H1 (cell line): ENCODE results near the gene ALDH1A2. TPM values are rescaled to one million over a fixed set of nuclear protein-coding genes. Genes with fewer than 3 reads are reported as not detected.

Source experiments
- CTCF ChIA-PET: fragments of 300-600 bp; sonication (Branson Sonifier 250); formaldehyde crosslinking; loops from one replicate; lab custom pipeline; 2021; ENCODE audit not compliant: partially characterized antibody; lab: Charles Lee
- POLR2A ChIA-PET: fragments of 300-600 bp; sonication (Branson Sonifier 250); formaldehyde crosslinking; loops from one replicate; lab custom pipeline; 2021; ENCODE audit warnings: inconsistent platforms; ENCODE audit not compliant: partially characterized antibody; lab: Charles Lee
- DNase-seq, 2 experiments: peaks; one replicate each; pipeline versions ENCODE4 v3.0.0 to v3.0.0-alpha.2; 2010 to 2022; ENCODE audit warnings: low spot score in 2 of 2, low read depth in 1 of 2, mixed read lengths in 1 of 2
- FAIRE-seq: peaks from 2 replicates; lab custom pipeline; 2011; peaks lifted over from hg19 to GRCh38; lab: Jason Lieb, UNC
- H2AFZ ChIP-seq: 2 replicates; pipeline ENCODE4 v1.8.1; 2012; ENCODE audit warnings: low read length, inconsistent platforms
- H2AK5ac ChIP-seq: 2 replicates; pipeline ENCODE4 v1.6.1; 2013; ENCODE audit warnings: low read depth, low read length
- H2BK120ac ChIP-seq: replicated peaks from 2 replicates; pipeline ENCODE3; 2013; ENCODE audit warnings: low read depth, low read length, inconsistent platforms
- H2BK12ac ChIP-seq: 2 replicates; pipeline ENCODE4 v1.6.1; 2013; ENCODE audit warnings: low read depth, low read length
- H2BK15ac ChIP-seq: 2 replicates; pipeline ENCODE4 v1.6.1; 2013; ENCODE audit warnings: low read length
- H2BK20ac ChIP-seq: 2 replicates; pipeline ENCODE4 v1.6.1; 2013; ENCODE audit warnings: low read length
- H2BK5ac ChIP-seq: 2 replicates; pipeline ENCODE4 v1.6.1; 2013; ENCODE audit warnings: low read depth, low read length
- H3K14ac ChIP-seq: 2 replicates; pipeline ENCODE4 v1.6.1; 2013; ENCODE audit warnings: inconsistent platforms; ENCODE audit not compliant: insufficient read length
- H3K18ac ChIP-seq: 2 replicates; pipeline ENCODE4 v1.6.1; 2013; ENCODE audit warnings: low read length; ENCODE audit errors: extremely low read depth
- H3K23ac ChIP-seq: 2 replicates; pipeline ENCODE4 v1.6.1; 2013; ENCODE audit warnings: inconsistent platforms; ENCODE audit not compliant: insufficient read length
- H3K23me2 ChIP-seq: 2 replicates; pipeline ENCODE4 v1.6.1; 2013; ENCODE audit warnings: low read depth, low read length
- H3K27ac ChIP-seq: 2 replicates; pipeline ENCODE4 v1.6.1; 2011; ENCODE audit warnings: low read depth, low read length, inconsistent platforms
- H3K27me3 ChIP-seq, 4 experiments: replicated peaks in 1 of 4; 1 replicate in 1 of 4; 2 replicates in 3 of 4; pipeline versions ENCODE4 v1.6.1 to v1.8.1; 2011 to 2013; ENCODE audit warnings: low read length in 3 of 4, mild to moderate bottlenecking in 3 of 4, inconsistent platforms in 2 of 4, mixed read lengths in 2 of 4, moderate library complexity in 1 of 4; ENCODE audit not compliant: control insufficient read depth in 3 of 4, insufficient read depth in 3 of 4; ENCODE audit errors: extremely low read depth in 1 of 4
- H3K36me3 ChIP-seq, 4 experiments: 2 replicates each; pipeline versions ENCODE4 v1.6.1 to v1.8.1; 2011 to 2013; ENCODE audit warnings: mild to moderate bottlenecking in 4 of 4, low read length in 3 of 4, moderate library complexity in 2 of 4, control low read depth in 1 of 4, inconsistent platforms in 1 of 4; ENCODE audit not compliant: insufficient read depth in 4 of 4, control insufficient read depth in 2 of 4
- H3K4ac ChIP-seq: replicated peaks from 2 replicates; pipeline ENCODE3; 2013; ENCODE audit warnings: low read length, low read depth, mixed read lengths, inconsistent platforms; ENCODE audit not compliant: insufficient read length
- H3K4me1 ChIP-seq, 4 experiments: replicated peaks in 1 of 4; 1 replicate in 1 of 4; 2 replicates in 3 of 4; pipeline versions ENCODE4 v1.6.1 to v1.8.1; 2011 to 2013; ENCODE audit warnings: low read length in 3 of 4, inconsistent platforms in 2 of 4, mixed read lengths in 1 of 4; ENCODE audit not compliant: insufficient read depth in 4 of 4, control insufficient read depth in 3 of 4
- H3K4me2 ChIP-seq, 2 experiments: 2 replicates each; pipeline versions ENCODE4 v1.6.1 to v1.8.1; 2011 to 2013; ENCODE audit warnings: low read depth in 2 of 2, low read length in 2 of 2, control low read depth in 1 of 2, inconsistent platforms in 1 of 2, mild to moderate bottlenecking in 1 of 2; ENCODE audit not compliant: insufficient read depth in 1 of 2
- H3K4me3 ChIP-seq, 4 experiments: fragments of 200-600, 300-600 bp in 1 of 4; sonication (generic), shearing (Covaris generic), sonication (Bioruptor Twin) in 1 of 4; 2 replicates each; pipeline versions ENCODE4 v1.5.1 to v1.8.1; 2011 to 2016; ENCODE audit warnings: low read length in 4 of 4, low read depth in 3 of 4, control low read depth in 2 of 4, inconsistent platforms in 2 of 4, mild to moderate bottlenecking in 2 of 4, mixed read lengths in 1 of 4, moderate library complexity in 1 of 4; ENCODE audit not compliant: insufficient read depth in 2 of 4; ENCODE audit errors: extremely low read depth in 1 of 4
- H3K56ac ChIP-seq: replicated peaks from 2 replicates; pipeline ENCODE3; 2013; ENCODE audit warnings: low read depth, mild to moderate bottlenecking, mixed read lengths, low read length, inconsistent platforms; ENCODE audit not compliant: insufficient read length
- H3K79me1 ChIP-seq: 2 replicates; pipeline ENCODE4 v1.6.1; 2013; ENCODE audit warnings: low read depth, low read length, control low read depth
- H3K79me2 ChIP-seq, 2 experiments: 2 replicates each; pipeline versions ENCODE4 v1.6.1 to v1.8.1; 2012 to 2013; ENCODE audit warnings: low read length in 2 of 2, mild to moderate bottlenecking in 2 of 2, inconsistent platforms in 1 of 2; ENCODE audit not compliant: insufficient read depth in 2 of 2, control insufficient read depth in 1 of 2
- H3K9ac ChIP-seq, 4 experiments: replicated peaks in 1 of 4; 1 replicate in 1 of 4; 2 replicates in 3 of 4; pipeline versions ENCODE4 v1.6.1 to v1.8.1; 2011 to 2013; ENCODE audit warnings: low read depth in 3 of 4, low read length in 3 of 4, control low read depth in 2 of 4, mild to moderate bottlenecking in 2 of 4, moderate library complexity in 2 of 4, inconsistent platforms in 1 of 4; ENCODE audit errors: extremely low read depth in 1 of 4
- H3K9me3 ChIP-seq, 2 experiments: 2 replicates each; pipeline versions ENCODE4 v1.6.1 to v1.8.1; 2012 to 2013; ENCODE audit warnings: mild to moderate bottlenecking in 2 of 2, moderate library complexity in 2 of 2, control low read depth in 1 of 2, inconsistent platforms in 1 of 2, low read depth in 1 of 2, low read length in 1 of 2, mixed read lengths in 1 of 2; ENCODE audit not compliant: insufficient read depth in 2 of 2
- H4K20me1 ChIP-seq, 2 experiments: replicated peaks in 1 of 2; 2 replicates each; pipeline versions ENCODE3 to v1.8.1; 2011 to 2013; ENCODE audit warnings: inconsistent platforms in 2 of 2, low read length in 2 of 2, mild to moderate bottlenecking in 1 of 2; ENCODE audit not compliant: insufficient read depth in 2 of 2, control insufficient read depth in 1 of 2
- H4K5ac ChIP-seq: 2 replicates; pipeline ENCODE4 v1.6.1; 2013; ENCODE audit warnings: low read length, low read depth, mixed read lengths, inconsistent platforms; ENCODE audit not compliant: insufficient read length
- H4K8ac ChIP-seq: 2 replicates; pipeline ENCODE4 v1.8.0; 2013; ENCODE audit warnings: mild to moderate bottlenecking, moderate library complexity, low read length, inconsistent platforms; ENCODE audit not compliant: insufficient read depth; ENCODE audit errors: extremely low read depth
- H4K91ac ChIP-seq: replicated peaks from 2 replicates; pipeline ENCODE3; 2013; ENCODE audit warnings: low read length, mixed read lengths, inconsistent platforms; ENCODE audit not compliant: insufficient read length
- CEBPB ChIP-seq: IDR thresholded peaks from 2 replicates; pipeline ENCODE4 v1.6.1; 2012; ENCODE audit warnings: low read depth, low read length
- GTF2F1 ChIP-seq: IDR thresholded peaks from 2 replicates; pipeline ENCODE4 v1.6.1; 2012; ENCODE audit warnings: low read depth, low read length, improper control_type of control experiment, borderline replicate concordance
- RBBP5 ChIP-seq: IDR thresholded peaks from 2 replicates; pipeline ENCODE4 v1.7.1; 2012; ENCODE audit warnings: low read depth, mild to moderate bottlenecking, inconsistent platforms, low read length, moderate library complexity, borderline replicate concordance
- SP4 ChIP-seq: IDR thresholded peaks from 2 replicates; pipeline ENCODE4 v1.6.1; 2012; ENCODE audit warnings: low read length, inconsistent platforms
- WGBS, 2 experiments: shearing (Covaris generic) in 1 of 2; methylation state at CpG; one replicate each; pipeline versions ENCODE4 v1.1.6 to v1.1.7; 2013 to 2015; ENCODE audit warnings: low lambda C conversion rate in 2 of 2, mixed read lengths in 2 of 2, inconsistent platforms in 1 of 2, low coverage in 1 of 2, missing lambda C conversion rate in 1 of 2; ENCODE audit not compliant: insufficient replicate concordance in 2 of 2, insufficient coverage in 1 of 2, insufficient read length in 1 of 2; ENCODE audit errors: extremely low coverage in 1 of 2, missing lambda C conversion rate in 1 of 2; 5-methylcytosine and 5-hydroxymethylcytosine counted together
- polyA plus RNA-seq, 7 experiments: library from polyadenylated mRNA; depleted of rRNA in 3 of 7; stranded (reverse) in 5 of 7; unstranded in 2 of 7; fragments of >200 nt in 5 of 7; fragments of 200-250 nt in 2 of 7; gene quantifications; 1 replicate in 5 of 7; 2 replicates in 1 of 7; 4 replicates in 1 of 7; pipeline versions ENCODE4 v1.2.1 to v1.2.3, GENCODE V29; 2011 to 2013; ENCODE audit warnings: missing spikeins in 2 of 7, mixed read lengths in 2 of 7
- total RNA-seq: library from RNA; stranded (reverse); fragmentation: NEBNext Ultra II Directional; extraction: Animal tissue kit (Norgen Biotek cat#: 25700); gene quantifications from 2 replicates; pipeline ENCODE4 v1.2.1, GENCODE V29; 2021

Gene ALDH1A2
- total and polyA plus RNA-seq, 2 of the 8 experiments (the other 6 are each of a cell fraction or from before 2014, with no cell fraction given) = 0.06 to 0.24 TPM

DNA sequence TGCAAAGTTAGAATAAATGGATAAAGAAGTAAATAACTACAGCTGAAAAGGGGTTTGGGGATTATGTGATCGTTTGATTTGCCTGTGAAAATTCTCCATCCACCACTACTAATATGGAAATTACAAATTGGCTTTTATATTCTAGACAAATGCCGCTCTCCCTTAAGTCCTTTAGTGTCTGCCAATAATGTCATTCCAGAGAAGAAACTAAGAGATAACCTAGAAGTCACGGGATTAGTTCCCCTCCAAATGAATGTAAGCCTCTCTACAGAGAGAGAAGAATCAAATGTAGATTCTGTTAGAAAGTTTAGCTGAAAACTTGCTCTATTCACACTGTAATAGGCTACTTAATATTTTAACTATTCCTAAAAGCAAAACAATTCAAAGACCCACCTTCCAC is 92.0 kb downstream of the ALDH1A2 start:
- DNase-seq = no peak
- Histone ChIP-seq H2BK12ac (no peak overlapping the region), H3K23ac (no peak overlapping the region), H2BK20ac (no peak overlapping the region), H4K20me1 (no peaks in the 10 kb centered on the region), H2BK120ac (no peak overlapping the region), H3K79me1 (no peaks in the 10 kb centered on the region), H2BK15ac (no peak overlapping the region), H2BK5ac (no peak overlapping the region), H4K5ac (no peak overlapping the region), H3K4me1 (no peaks in the 10 kb centered on the region), H4K91ac (no peak overlapping the region), H3K27me3 (no peaks in the 10 kb centered on the region), H3K56ac (peak overlapping the region; percentile 46), H2AK5ac (no peak overlapping the region), H3K23me2 (no peaks in the 10 kb centered on the region), H3K4me3 (no peak overlapping the region), H3K4me2 (no peak overlapping the region), H3K4ac (no peak overlapping the region), H3K27ac (no peak overlapping the region), H3K79me2 (no peaks in the 10 kb centered on the region), H4K8ac (no peak overlapping the region), H3K9me3 (no peaks in the 10 kb centered on the region), H3K14ac (no peak overlapping the region), H2AFZ (no peak overlapping the region), H3K18ac (no peak overlapping the region), H3K36me3 (no peaks in the 10 kb centered on the region), H3K9ac (no peak overlapping the region)
- TF ChIP-seq GTF2F1 (no peak), RBBP5 (no peak), SP4 (no peak), CEBPB (no peak)
- POLR2A ChIA-PET = no interaction called here
- WGBS, 2 experiments = 82% methylated on average over 3 of the region's 3 CpGs; no CpG with 5 or more reads in 1 of the 2 experiments
- FAIRE-seq = no peak
- CTCF ChIA-PET = interaction anchor here (1.3 to 2.7 kb wide), 7 partner anchors 19 to 209 kb away, joined by 3 to 13 read pairs (median 4); partner anchors contain the start of gene ALDH1A2
